ENCODE data around the gene PPFIA2.
"Not testable (repeated sequence)": the region's sequence is repeated elsewhere in the genome, so short reads cannot be mapped to it uniquely, and the experiment has no call there.

PPFIA2 gene

GRCh38 chr12:81261508-81262207, 497.5 kb downstream of the PPFIA2 start:
- DNase-seq (ENCODE audit: low spot score), result no peak

GRCh38 chr12:81259360-81259759, 499.8 kb downstream of the PPFIA2 start:
- DNase-seq (ENCODE audit: low spot score), result no peak

GRCh38 chr12:81257947-81258551, 501.1 kb downstream of the PPFIA2 start:
- DNase-seq (ENCODE audit: low spot score), result no peak

DNA sequence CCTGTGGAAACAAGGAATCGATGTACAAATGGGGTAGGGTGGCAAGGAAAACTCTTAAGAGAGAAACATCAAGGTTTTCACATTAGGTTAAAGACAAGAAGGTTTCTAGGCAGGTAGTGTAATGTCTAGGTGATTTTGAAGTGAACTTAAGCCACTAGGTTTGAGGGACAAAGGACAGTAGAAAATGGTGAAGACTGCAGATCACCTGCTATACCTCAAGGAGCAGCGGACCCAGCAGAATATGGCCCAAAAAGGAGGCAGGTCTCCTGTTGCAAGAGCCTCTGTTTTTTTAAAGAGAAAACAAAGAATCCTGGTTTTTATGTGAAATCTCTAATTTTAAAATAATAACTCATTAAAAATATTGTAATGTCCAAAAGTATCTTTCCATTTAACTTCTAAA, 503.2 kb downstream of the PPFIA2 start:
- DNase-seq (ENCODE audit: low spot score), result no peak

DNA sequence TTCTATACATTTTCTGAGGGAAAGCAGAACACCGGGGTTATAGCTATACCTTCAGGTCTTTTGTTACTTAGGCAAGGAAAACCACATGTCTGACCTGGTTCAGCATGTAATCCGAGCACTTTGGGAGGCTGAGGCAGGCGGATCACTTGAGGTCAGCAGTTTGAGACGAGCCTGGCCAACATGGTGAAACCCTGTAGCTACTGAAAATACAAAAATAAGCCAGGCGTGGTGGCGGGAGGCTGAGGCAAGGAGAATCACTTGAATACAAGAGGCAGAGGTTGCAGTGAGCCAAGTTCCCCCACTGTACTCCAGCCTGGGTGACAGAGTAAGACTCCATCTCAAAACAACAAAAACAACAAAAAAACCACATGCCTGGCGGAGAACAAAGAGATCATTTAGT, 503.7 kb downstream of the PPFIA2 start:
- DNase-seq (ENCODE audit: low spot score), result no peak

DNA sequence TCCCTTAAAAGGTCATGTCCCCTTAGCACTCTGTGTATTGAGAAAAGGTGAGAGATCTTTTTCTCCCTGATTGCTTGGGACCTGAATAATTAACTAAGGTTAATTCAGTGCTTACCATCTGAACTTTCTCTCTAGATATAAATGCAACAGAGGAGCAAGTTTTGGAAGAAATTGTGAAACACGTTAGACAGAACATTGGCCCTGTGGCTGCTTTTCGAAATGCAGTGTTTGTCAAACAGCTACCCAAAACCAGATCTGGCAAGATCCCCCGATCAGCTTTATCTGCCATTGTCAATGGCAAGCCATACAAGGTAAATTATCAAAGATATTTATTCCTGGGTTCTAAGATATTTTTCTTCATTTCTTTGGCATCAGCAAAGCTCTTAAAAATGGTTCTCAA, 505.8 kb downstream of the PPFIA2 start:
- DNase-seq (ENCODE audit: low spot score), result no peak

- no peak for DNase-seq (ENCODE audit: low spot score)
Observed at GRCh38 chr12:81252228-81252627, 506.9 kb downstream of the PPFIA2 start.

GRCh38 chr12:81249976-81250375, 509.2 kb downstream of the PPFIA2 start:
- DNase-seq (ENCODE audit: low spot score), result no peak

- no peak for DNase-seq (ENCODE audit: low spot score)
Observed at GRCh38 chr12:81245907-81246570, 513.1 kb downstream of the PPFIA2 start.

DNA sequence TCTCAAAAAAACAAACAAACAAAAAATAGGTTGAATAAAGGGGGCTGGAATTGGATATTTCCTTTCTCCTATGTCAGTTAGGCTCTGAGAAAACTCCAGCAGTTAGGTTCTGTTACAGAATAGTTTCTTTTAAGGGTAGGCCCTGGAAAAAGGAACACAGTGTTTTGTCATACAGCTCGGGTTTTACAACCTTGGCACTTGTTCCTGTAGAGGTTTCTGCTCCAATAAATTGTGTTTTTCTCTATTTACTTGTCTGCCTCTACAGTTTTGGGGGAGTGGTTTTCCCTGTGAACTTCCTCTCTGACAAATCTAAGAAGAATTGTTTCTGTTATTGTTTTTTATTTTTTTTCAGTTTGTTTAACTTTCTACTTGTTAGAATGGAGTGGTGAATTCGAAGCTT, 513.7 kb downstream of the PPFIA2 start:
- DNase-seq (ENCODE audit: low spot score), result no peak

- no peak for DNase-seq (ENCODE audit: low spot score)
Observed at GRCh38 chr12:81231574-81232368, 527.4 kb downstream of the PPFIA2 start.

DNA sequence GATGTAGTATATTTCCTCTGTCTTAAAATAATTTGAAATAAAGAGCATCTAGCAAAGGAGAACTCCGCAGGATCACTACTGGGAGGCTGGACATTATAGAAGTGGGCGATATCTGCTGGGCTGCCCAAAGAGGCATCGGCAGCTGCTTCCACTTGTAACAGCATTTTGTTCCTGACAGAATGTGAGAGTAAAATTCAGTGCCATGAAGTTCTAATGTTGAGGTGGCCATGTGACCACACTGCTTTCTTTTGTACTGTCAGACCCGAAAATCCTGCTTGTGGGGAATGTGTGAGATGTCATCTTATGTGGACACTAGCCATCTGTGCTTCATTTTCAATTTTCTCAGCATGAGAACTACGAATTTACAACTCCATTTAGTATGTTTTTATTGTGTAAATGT, 529.4 kb downstream of the PPFIA2 start:
- no peak for DNase-seq (ENCODE audit: low spot score)

GRCh38 chr12:81224626-81225025, 534.5 kb downstream of the PPFIA2 start:
- DNase-seq (ENCODE audit: low spot score), result no peak

- DNase-seq (ENCODE audit: low spot score), result no peak
Observed at GRCh38 chr12:81222846-81223592, 536.1 kb downstream of the PPFIA2 start.

DNA sequence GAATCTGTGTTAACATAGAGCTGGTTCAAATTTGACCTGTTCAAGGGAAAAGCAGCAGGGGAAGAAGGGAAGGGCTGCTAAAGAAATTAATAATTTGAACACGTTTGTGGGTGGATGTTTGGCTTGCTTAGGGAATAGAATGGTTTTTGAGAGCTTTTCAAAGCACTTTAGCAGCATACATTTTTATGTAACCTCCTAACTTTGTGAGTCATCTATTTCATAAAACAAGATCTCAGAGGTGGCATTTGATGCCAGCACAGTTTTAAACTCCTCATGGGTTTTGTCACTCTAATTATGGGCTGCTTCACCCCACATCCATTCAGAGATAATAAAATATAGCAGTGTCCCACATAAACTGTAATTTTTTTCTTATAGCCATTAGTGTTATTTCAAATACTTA, 537.5 kb downstream of the PPFIA2 start:
- DNase-seq (ENCODE audit: low spot score), result no peak

DNA sequence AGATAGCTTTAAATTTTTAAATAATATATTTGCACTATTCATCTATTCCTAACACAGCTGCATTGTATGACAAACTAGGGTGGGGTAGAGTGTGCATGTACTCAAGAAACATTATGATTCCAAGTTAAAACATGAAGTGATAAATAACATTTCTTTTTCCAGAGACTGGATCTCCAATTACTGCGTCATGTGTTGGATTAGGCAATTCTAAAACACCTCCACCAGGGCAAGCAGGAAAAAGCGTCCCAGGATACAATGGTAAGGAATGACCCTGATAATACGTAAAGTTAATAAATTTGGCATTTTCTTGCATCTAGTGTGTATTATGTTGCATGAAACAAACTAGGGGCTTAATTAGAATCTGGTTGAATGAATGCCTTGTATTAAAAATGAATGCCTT, 542.4 kb downstream of the PPFIA2 start:
- DNase-seq (ENCODE audit: low spot score), result no peak

DNA sequence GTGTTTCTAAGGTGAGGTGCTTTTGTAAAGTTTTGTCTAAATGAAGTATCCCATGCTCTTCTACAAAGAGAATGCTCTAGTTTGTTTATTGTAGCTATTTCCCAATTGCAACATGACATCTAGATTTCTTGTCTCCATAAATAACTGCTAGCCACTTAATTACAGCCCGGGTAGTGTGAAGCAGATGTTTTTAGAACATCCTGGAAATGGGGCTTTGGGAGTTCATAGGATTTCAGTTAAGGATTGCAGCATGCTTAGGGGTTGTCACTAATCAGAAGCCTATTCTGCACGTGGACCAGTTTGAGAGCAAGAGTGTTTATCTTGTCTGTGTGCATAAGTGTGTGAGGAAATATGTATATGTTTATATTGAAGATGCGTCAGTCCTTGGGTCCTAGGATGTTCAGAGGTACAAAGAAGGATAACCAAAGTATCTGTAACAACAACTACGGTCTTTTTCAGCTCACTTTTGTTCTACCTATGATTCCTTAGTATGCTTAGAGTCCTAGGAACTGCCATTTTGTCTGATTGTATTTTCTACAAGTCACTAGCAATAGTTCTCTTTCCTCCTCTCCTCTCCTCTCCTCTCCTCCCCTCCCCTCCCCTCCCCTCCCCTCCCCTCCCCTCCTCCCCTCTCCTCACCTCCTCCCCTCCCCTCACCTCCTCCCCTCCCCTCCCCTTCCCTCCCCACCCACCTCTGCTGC, 546.0 kb downstream of the PPFIA2 start:
- DNase-seq (ENCODE audit: low spot score), result no peak

DNA sequence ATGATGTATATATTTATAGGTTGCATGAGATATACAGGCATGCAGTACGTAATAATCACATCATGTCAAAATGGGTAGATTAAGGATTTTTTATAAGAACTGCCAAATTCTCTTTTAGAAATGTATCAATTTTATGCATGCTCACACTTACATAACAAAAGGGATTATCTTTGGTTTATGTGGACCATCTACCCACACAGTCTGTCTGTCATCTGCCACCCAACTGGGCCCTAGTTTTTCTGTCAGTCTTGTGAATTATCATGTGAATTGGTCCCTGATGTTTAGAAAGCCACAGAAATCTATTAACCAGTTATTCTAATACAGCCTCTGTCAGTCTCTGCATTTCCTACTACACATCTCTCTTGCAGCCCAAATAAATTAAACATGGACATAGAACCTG, 547.8 kb downstream of the PPFIA2 start:
- no peak for DNase-seq (ENCODE audit: low spot score)

- not testable (repeated sequence) for DNase-seq (ENCODE audit: low spot score)
Observed at GRCh38 chr12:81209772-81210225, 549.4 kb downstream of the PPFIA2 start.

GRCh38 chr12:81209012-81209411, 550.1 kb downstream of the PPFIA2 start:
- no peak for DNase-seq (ENCODE audit: low spot score)
